Neural cell (in vitro differentiated cells): ENCODE data around the gene P3H1. TPM values are rescaled to one million over a fixed set of nuclear protein-coding genes. Genes with fewer than 3 reads are reported as not detected.

Experiments used
- H2AFZ ChIP-seq: fragments of 200-600, 300-800 bp; sonication (generic), shearing (Covaris generic); 2 replicates; pipeline ENCODE4 v1.6.0; 2014; ENCODE audit warnings: low read depth, mild to moderate bottlenecking, antibody characterized with exemption, low read length, moderate library complexity
- H3F3A ChIP-seq: fragments of 200-600 bp; shearing (Covaris generic); 2 replicates; pipeline ENCODE4 v1.6.1; 2016; ENCODE audit warnings: mild to moderate bottlenecking, moderate library complexity, mixed read lengths, antibody characterized with exemption, low read length; ENCODE audit not compliant: insufficient read depth, poor library complexity, severe bottlenecking
- H3K27ac ChIP-seq: fragments of 200-600, 300-800 bp; sonication (generic), shearing (Covaris generic); 2 replicates; pipeline ENCODE4 v1.5.1; 2014; ENCODE audit warnings: mild to moderate bottlenecking, low read length, moderate library complexity
- H3K27me3 ChIP-seq: fragments of 300-800, 200-600 bp; sonication (generic), shearing (Covaris generic); 2 replicates; pipeline ENCODE4 v1.6.0; 2014; ENCODE audit warnings: mild to moderate bottlenecking, low read depth, low read length, moderate library complexity; ENCODE audit not compliant: insufficient read depth
- H3K36me3 ChIP-seq: fragments of 300-800, 200-600 bp; sonication (generic), shearing (Covaris generic); 2 replicates; pipeline ENCODE4 v1.5.1; 2014; ENCODE audit warnings: mild to moderate bottlenecking, antibody characterized with exemption, low read length, moderate library complexity; ENCODE audit not compliant: insufficient read depth
- H3K4me2 ChIP-seq: fragments of 300-800, 200-600 bp; sonication (generic), shearing (Covaris generic); 2 replicates; pipeline ENCODE4 v1.6.0; 2014; ENCODE audit warnings: mild to moderate bottlenecking, low read length
- H3K4me3 ChIP-seq: fragments of 300-800, 200-600 bp; sonication (generic), shearing (Covaris generic); 2 replicates; pipeline ENCODE4 v1.5.1; 2014; ENCODE audit warnings: mild to moderate bottlenecking, low read length, moderate library complexity
- H3K79me2 ChIP-seq: fragments of 200-600 bp; shearing (Covaris generic); replicated peaks from 2 replicates; pipeline ENCODE4 v1.6.0; 2014; ENCODE audit warnings: mild to moderate bottlenecking, low read length, moderate library complexity; ENCODE audit not compliant: insufficient read depth
- H3K9ac ChIP-seq: fragments of 300-800, 200-600 bp; sonication (generic), shearing (Covaris generic); 2 replicates; pipeline ENCODE4 v1.6.1; 2016; ENCODE audit warnings: mild to moderate bottlenecking, low read length, mixed read lengths
- H3K9me2 ChIP-seq: fragments of 200-600 bp; shearing (Covaris generic); 2 replicates; pipeline ENCODE4 v1.6.1; 2016; ENCODE audit warnings: mild to moderate bottlenecking, low read length, mixed read lengths; ENCODE audit not compliant: insufficient read depth
- H3K9me3 ChIP-seq: fragments of 200-600, 300-800 bp; sonication (generic), shearing (Covaris generic); 2 replicates; pipeline ENCODE4 v1.6.1; 2016; ENCODE audit warnings: mild to moderate bottlenecking, mixed run types, low read length, moderate library complexity, mixed read lengths
- H4K20me1 ChIP-seq: fragments of 200-600 bp; shearing (Covaris generic); 2 replicates; pipeline ENCODE4 v1.6.1; 2016; ENCODE audit warnings: mild to moderate bottlenecking, mixed run types; ENCODE audit not compliant: insufficient read depth
- EP300 ChIP-seq: fragments of 450-650 bp; conservative IDR thresholded peaks from 2 replicates; pipeline ENCODE4 v1.6.1; 2014; ENCODE audit warnings: antibody characterized with exemption, mild to moderate bottlenecking, moderate library complexity; ENCODE audit not compliant: poor library complexity, severe bottlenecking
- EZH2 ChIP-seq: fragments of 200-600, 300-800 bp; shearing (Covaris generic), sonication (generic); IDR thresholded peaks from 2 replicates; pipeline ENCODE4 v1.6.1; 2014; ENCODE audit warnings: antibody characterized with exemption, low read length, borderline replicate concordance, mild to moderate bottlenecking; ENCODE audit not compliant: insufficient read depth, poor library complexity, severe bottlenecking
- MXI1 ChIP-seq: fragments of 450-650 bp; conservative IDR thresholded peaks from 2 replicates; pipeline ENCODE4 v1.6.1; 2014; ENCODE audit warnings: antibody characterized with exemption, mild to moderate bottlenecking; ENCODE audit not compliant: poor library complexity, severe bottlenecking
- POLR2AphosphoS5 ChIP-seq: IDR thresholded peaks from 2 replicates; pipeline ENCODE4 v1.6.1; 2012
- RAD21 ChIP-seq: fragments of 450-650 bp; conservative IDR thresholded peaks from 2 replicates; pipeline ENCODE4 v1.6.1; 2014; ENCODE audit warnings: antibody characterized with exemption, mild to moderate bottlenecking, moderate library complexity
- SMC3 ChIP-seq: fragments of 450-650 bp; conservative IDR thresholded peaks from 2 replicates; pipeline ENCODE4 v1.6.1; 2014; ENCODE audit warnings: antibody characterized with exemption, mild to moderate bottlenecking, moderate library complexity; ENCODE audit not compliant: poor library complexity
- TAF1 ChIP-seq: IDR thresholded peaks from 2 replicates; pipeline ENCODE4 v1.6.1; 2012; ENCODE audit warnings: low read depth
- polyA plus RNA-seq: library from polyadenylated mRNA; depleted of rRNA; stranded (reverse); fragments of >200 nt; gene quantifications from 2 replicates; pipeline ENCODE4 v1.2.3, GENCODE V29; 2014
- TF ChIP-seq, protein P1 (sequence below): IDR thresholded peaks from 2 replicates; pipeline ENCODE4 v1.6.1; 2012; ENCODE audit warnings: borderline replicate concordance
- TF ChIP-seq, protein P2 (sequence below): fragments of 450-650 bp; IDR thresholded peaks from 2 replicates; pipeline ENCODE4 v1.5.1; 2014; ENCODE audit warnings: antibody characterized with exemption, mild to moderate bottlenecking, moderate library complexity; ENCODE audit not compliant: poor library complexity, severe bottlenecking

The P3H1 gene
- polyA plus RNA-seq, 1 donor from 2014 or later, result 32.4 TPM

DNA sequence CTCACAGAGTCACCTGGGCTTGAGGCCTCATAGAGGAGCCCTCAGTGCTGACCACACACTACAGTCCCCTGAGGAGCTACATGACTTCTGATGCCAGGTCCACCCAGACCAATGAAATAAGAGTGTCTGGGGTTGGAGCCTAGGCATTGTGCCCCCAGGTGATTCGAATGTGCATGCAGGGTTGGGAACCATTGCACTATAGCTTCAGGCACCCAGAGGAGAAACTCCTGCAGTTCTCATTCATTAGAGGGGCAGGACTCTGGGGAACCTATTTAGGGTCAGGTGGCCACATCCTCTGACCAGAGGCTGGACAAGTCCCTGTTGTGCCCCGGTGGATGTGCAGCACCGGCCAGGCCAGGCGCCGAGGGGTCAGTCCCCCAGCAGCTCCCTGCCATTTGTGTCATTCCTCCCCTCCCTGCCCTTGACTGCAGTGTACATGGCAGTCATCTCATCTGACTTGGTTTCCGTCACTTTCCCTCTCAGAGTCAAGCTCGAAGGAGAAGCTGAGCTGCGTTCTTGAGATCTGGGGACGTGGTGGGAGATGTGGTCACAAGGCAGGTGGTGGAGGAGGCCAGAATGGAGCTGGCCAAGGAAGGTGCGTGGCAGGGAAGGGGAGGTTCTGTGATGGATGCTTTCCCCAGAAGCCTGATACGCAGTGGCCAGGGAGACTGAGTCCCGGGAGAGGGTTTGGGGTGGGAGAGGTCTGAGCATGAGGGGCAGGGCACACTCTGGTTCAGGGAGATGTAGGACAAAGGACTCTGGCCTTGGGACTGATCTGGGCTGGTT is 33.2 kb downstream of the P3H1 start:
- Histone ChIP-seq H4K20me1 (no peaks in the 10 kb centered on the region), H3K9ac (no peak overlapping the region), H3K9me3 (no peaks in the 10 kb centered on the region), H3K27me3 (no peaks in the 10 kb centered on the region), H2AFZ (no peak overlapping the region), H3K27ac (no peak overlapping the region), H3K4me2 (no peak overlapping the region), H3K79me2 (no peaks in the 10 kb centered on the region), H3F3A (no peaks in the 10 kb centered on the region), H3K36me3 (no peaks in the 10 kb centered on the region), H3K9me2 (no peaks in the 10 kb centered on the region), H3K4me3 (no peak overlapping the region)
- TF ChIP-seq RAD21 (no peak), SMC3 (no peak), MXI1 (no peak), TAF1 (no peak), EZH2 (no peak), EP300 (no peak), POLR2AphosphoS5 (no peak)
- TF ChIP-seq, protein P1, sequence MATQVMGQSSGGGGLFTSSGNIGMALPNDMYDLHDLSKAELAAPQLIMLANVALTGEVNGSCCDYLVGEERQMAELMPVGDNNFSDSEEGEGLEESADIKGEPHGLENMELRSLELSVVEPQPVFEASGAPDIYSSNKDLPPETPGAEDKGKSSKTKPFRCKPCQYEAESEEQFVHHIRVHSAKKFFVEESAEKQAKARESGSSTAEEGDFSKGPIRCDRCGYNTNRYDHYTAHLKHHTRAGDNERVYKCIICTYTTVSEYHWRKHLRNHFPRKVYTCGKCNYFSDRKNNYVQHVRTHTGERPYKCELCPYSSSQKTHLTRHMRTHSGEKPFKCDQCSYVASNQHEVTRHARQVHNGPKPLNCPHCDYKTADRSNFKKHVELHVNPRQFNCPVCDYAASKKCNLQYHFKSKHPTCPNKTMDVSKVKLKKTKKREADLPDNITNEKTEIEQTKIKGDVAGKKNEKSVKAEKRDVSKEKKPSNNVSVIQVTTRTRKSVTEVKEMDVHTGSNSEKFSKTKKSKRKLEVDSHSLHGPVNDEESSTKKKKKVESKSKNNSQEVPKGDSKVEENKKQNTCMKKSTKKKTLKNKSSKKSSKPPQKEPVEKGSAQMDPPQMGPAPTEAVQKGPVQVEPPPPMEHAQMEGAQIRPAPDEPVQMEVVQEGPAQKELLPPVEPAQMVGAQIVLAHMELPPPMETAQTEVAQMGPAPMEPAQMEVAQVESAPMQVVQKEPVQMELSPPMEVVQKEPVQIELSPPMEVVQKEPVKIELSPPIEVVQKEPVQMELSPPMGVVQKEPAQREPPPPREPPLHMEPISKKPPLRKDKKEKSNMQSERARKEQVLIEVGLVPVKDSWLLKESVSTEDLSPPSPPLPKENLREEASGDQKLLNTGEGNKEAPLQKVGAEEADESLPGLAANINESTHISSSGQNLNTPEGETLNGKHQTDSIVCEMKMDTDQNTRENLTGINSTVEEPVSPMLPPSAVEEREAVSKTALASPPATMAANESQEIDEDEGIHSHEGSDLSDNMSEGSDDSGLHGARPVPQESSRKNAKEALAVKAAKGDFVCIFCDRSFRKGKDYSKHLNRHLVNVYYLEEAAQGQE, result no peak
- TF ChIP-seq, protein P2, sequence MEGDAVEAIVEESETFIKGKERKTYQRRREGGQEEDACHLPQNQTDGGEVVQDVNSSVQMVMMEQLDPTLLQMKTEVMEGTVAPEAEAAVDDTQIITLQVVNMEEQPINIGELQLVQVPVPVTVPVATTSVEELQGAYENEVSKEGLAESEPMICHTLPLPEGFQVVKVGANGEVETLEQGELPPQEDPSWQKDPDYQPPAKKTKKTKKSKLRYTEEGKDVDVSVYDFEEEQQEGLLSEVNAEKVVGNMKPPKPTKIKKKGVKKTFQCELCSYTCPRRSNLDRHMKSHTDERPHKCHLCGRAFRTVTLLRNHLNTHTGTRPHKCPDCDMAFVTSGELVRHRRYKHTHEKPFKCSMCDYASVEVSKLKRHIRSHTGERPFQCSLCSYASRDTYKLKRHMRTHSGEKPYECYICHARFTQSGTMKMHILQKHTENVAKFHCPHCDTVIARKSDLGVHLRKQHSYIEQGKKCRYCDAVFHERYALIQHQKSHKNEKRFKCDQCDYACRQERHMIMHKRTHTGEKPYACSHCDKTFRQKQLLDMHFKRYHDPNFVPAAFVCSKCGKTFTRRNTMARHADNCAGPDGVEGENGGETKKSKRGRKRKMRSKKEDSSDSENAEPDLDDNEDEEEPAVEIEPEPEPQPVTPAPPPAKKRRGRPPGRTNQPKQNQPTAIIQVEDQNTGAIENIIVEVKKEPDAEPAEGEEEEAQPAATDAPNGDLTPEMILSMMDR, result no peak

DNA sequence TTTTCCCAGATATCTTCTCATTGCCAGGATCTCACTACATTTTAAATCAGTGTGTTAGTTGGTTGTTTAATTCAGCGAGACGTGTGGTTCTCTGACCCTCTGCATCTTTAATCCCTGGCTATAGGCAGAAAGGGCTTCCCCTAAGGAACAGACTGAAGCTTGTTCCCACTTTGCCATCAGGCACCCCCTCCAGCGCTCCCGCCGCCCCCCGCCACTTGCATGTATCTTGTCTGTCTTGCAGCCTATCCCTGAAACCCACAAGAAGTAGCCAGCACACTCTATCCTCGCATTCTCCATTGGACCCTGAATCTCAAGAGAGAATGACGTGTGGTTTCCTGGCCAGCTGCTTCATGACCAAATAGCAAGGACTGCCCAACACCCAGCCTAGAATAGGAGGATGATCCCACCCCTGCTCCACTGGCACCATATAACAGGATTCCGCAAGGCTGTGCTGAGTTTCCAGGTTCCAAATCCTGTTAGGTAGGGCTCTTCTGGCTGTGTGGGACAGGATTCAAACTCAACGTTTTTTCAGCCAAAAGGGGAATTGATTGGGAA is 34.6 kb downstream of the P3H1 start:
- no peaks in the 10 kb centered on the region for H3F3A ChIP-seq
- no peaks in the 10 kb centered on the region for H4K20me1 ChIP-seq
- H2AFZ ChIP-seq, result no peak overlapping the region
- H3K9me2 ChIP-seq, result no peaks in the 10 kb centered on the region
- H3K79me2 ChIP-seq, result no peaks in the 10 kb centered on the region
- no peak overlapping the region for H3K4me3 ChIP-seq
- no peak overlapping the region for H3K4me2 ChIP-seq
- TF ChIP-seq TAF1 (no peak), SMC3 (no peak), MXI1 (no peak), RAD21 (no peak), EP300 (no peak), POLR2AphosphoS5 (no peak), EZH2 (no peak)
- TF ChIP-seq, protein P1, result no peak
- TF ChIP-seq, protein P2, result no peak
- no peak overlapping the region for H3K27ac ChIP-seq
- H3K27me3 ChIP-seq, result no peaks in the 10 kb centered on the region
- no peaks in the 10 kb centered on the region for H3K36me3 ChIP-seq
- H3K9ac ChIP-seq, result no peak overlapping the region
- H3K9me3 ChIP-seq, result no peaks in the 10 kb centered on the region
